Neural progenitor cell (in vitro differentiated cells): ENCODE measurements around the gene FAM20C. TPM values are rescaled to one million over a fixed set of nuclear protein-coding genes. Genes with fewer than 3 reads are reported as not detected.

Experiments
- DNase-seq: peaks from one replicate; pipeline ENCODE4 v3.0.0-alpha.2; 2016; ENCODE audit warnings: low spot score
- H2AFZ ChIP-seq: fragments of 200-600 bp; sonication (generic); replicated peaks from 2 replicates; pipeline ENCODE4 v1.6.1; 2016; ENCODE audit warnings: antibody characterized with exemption
- H3F3A ChIP-seq: fragments of 200-600 bp; sonication (generic); 2 replicates; pipeline ENCODE4 v1.6.1; 2016; ENCODE audit warnings: antibody characterized with exemption, low read depth
- H3K27ac ChIP-seq: fragments of 200-600 bp; sonication (generic); 2 replicates; pipeline ENCODE4 v1.5.1; 2016; ENCODE audit warnings: mild to moderate bottlenecking
- H3K27me3 ChIP-seq: fragments of 200-600 bp; sonication (generic); 2 replicates; pipeline ENCODE4 v1.6.1; 2016; ENCODE audit warnings: mild to moderate bottlenecking, moderate library complexity
- H3K36me3 ChIP-seq: fragments of 200-600 bp; sonication (generic); 2 replicates; pipeline ENCODE4 v1.5.1; 2016
- H3K4me1 ChIP-seq: fragments of 200-600 bp; sonication (generic); 2 replicates; pipeline ENCODE4 v1.6.1; 2016; ENCODE audit warnings: mixed run types
- H3K4me2 ChIP-seq: fragments of 200-600 bp; sonication (generic); 2 replicates; pipeline ENCODE4 v1.6.1; 2016
- H3K4me3 ChIP-seq: fragments of 200-600 bp; sonication (generic); 2 replicates; pipeline ENCODE4 v1.5.1; 2016
- H3K79me2 ChIP-seq: fragments of 200-600 bp; sonication (generic); 2 replicates; pipeline ENCODE4 v1.6.1; 2016; ENCODE audit warnings: low read depth
- H3K9ac ChIP-seq: fragments of 200-600 bp; sonication (generic); 2 replicates; pipeline ENCODE4 v1.6.1; 2016
- H3K9me3 ChIP-seq: fragments of 200-600 bp; sonication (generic); 2 replicates; pipeline ENCODE4 v1.5.1; 2016; ENCODE audit warnings: low read depth
- H4K20me1 ChIP-seq: fragments of 200-600 bp; sonication (generic); 2 replicates; pipeline ENCODE4 v1.6.1; 2016; ENCODE audit warnings: low read depth
- H3K27ac Mint-ChIP-seq: 3 replicates; pipeline ENCODE4 v1.8.0; 2021; ENCODE audit warnings: mixed read lengths
- H3K27me3 Mint-ChIP-seq: 2 replicates; pipeline ENCODE4 v1.8.0; 2022; ENCODE audit warnings: low read depth, mild to moderate bottlenecking, inconsistent platforms, moderate library complexity, mixed read lengths; ENCODE audit not compliant: insufficient read depth
- H3K36me3 Mint-ChIP-seq: 3 replicates; pipeline ENCODE4 v1.8.0; 2021; ENCODE audit warnings: mixed read lengths
- H3K4me1 Mint-ChIP-seq: 3 replicates; pipeline ENCODE4 v1.8.0; 2021; ENCODE audit warnings: mixed read lengths
- H3K4me3 Mint-ChIP-seq: 3 replicates; pipeline ENCODE4 v1.8.0; 2021; ENCODE audit warnings: mild to moderate bottlenecking, moderate library complexity, mixed read lengths
- H3K9me3 Mint-ChIP-seq: 3 replicates; pipeline ENCODE4 v1.8.0; 2020; ENCODE audit warnings: mixed read lengths
- EZH2 ChIP-seq: fragments of 200-600 bp; sonication (generic); IDR thresholded peaks from 2 replicates; pipeline ENCODE4 v1.6.1; 2017; ENCODE audit warnings: antibody characterized with exemption, mild to moderate bottlenecking, moderate library complexity
- EZH2phosphoT487 ChIP-seq: fragments of 200-600 bp; sonication (generic); IDR thresholded peaks from 2 replicates; pipeline ENCODE4 v1.6.1; 2017; ENCODE audit warnings: antibody characterized with exemption
- total RNA-seq: library from RNA; depleted of rRNA; stranded (reverse); fragments of >200 nt; gene quantifications from 2 replicates; pipeline ENCODE4 v1.2.3, GENCODE V29; 2015; ENCODE audit warnings: low replicate concordance
- TF ChIP-seq, protein P1 (sequence below): fragments of 200-600 bp; sonication (generic); IDR thresholded peaks from 2 replicates; pipeline ENCODE4 v1.5.1; 2017; ENCODE audit warnings: antibody characterized with exemption, mild to moderate bottlenecking

Gene FAM20C
- total RNA-seq, 1 donor from 2014 or later = 3.8 TPM

DNA sequence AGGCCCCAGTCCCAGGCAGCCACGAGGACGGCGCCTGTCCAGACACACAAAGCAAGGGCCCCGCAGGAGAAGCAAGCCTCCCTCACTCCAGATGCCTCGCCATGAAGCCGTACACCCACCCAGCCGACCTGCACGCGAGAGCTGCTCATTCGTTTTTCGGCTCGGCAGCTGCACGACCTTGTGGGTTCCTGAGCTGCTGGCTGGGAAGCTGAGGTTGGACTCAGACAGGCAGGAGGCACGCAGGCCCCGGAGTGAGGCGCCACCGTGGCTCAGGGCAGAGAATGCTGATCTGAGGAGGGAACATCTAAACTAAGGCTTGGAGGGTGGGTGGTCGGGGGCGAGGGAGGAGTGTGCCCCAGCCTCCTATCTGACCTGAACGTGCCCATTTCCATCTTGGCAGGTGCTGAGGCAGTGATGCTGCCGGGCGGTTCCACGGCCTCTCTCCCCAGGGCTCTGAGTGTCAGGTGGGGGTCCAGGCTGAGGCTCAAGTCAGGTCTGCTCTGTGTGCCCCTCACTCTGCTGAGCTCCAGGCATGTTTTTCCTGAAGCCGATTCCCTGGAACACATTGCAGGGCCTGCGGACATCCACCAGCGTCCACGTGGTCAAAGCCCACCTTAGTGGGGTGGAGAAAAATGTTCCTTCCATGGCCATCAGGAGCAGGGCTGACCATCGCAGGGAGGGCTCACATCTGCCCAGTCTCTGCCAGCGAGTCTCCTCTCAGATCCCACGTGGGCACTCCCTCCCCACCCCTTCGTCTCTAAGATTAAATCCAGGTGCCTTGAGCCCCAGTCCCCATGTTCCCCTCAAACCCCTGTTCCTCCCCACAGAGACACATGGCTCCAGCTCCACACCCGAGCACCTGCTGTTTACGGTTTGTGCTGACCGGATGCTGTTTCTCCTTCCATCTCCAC is 28.1 kb upstream of the FAM20C start:
- Mint-ChIP-seq H3K4me1 (peaks cover 16% of the 10 kb centered on the region), H3K36me3 (no peaks in the 10 kb centered on the region), H3K27ac (no peak overlapping the region), H3K27me3 (peaks cover 5% of the 10 kb centered on the region), H3K9me3 (no peaks in the 10 kb centered on the region), H3K4me3 (no peak overlapping the region)
- no peaks in the 10 kb centered on the region for H3K27me3 ChIP-seq
- no peak overlapping the region for H3K9ac ChIP-seq
- no peak overlapping the region for H2AFZ ChIP-seq
- no peaks in the 10 kb centered on the region for H4K20me1 ChIP-seq
- no peak overlapping the region for H3K27ac ChIP-seq
- H3K4me1 ChIP-seq = no peaks in the 10 kb centered on the region
- no peak overlapping the region for H3K4me2 ChIP-seq
- H3K9me3 ChIP-seq = no peaks in the 10 kb centered on the region
- H3F3A ChIP-seq = no peaks in the 10 kb centered on the region
- H3K4me3 ChIP-seq = no peak overlapping the region
- no peaks in the 10 kb centered on the region for H3K79me2 ChIP-seq
- TF ChIP-seq EZH2 (no peak), EZH2phosphoT487 (no peak)
- TF ChIP-seq, protein P1, sequence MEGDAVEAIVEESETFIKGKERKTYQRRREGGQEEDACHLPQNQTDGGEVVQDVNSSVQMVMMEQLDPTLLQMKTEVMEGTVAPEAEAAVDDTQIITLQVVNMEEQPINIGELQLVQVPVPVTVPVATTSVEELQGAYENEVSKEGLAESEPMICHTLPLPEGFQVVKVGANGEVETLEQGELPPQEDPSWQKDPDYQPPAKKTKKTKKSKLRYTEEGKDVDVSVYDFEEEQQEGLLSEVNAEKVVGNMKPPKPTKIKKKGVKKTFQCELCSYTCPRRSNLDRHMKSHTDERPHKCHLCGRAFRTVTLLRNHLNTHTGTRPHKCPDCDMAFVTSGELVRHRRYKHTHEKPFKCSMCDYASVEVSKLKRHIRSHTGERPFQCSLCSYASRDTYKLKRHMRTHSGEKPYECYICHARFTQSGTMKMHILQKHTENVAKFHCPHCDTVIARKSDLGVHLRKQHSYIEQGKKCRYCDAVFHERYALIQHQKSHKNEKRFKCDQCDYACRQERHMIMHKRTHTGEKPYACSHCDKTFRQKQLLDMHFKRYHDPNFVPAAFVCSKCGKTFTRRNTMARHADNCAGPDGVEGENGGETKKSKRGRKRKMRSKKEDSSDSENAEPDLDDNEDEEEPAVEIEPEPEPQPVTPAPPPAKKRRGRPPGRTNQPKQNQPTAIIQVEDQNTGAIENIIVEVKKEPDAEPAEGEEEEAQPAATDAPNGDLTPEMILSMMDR = no peak
- no peak for DNase-seq
- no peaks in the 10 kb centered on the region for H3K36me3 ChIP-seq

DNA sequence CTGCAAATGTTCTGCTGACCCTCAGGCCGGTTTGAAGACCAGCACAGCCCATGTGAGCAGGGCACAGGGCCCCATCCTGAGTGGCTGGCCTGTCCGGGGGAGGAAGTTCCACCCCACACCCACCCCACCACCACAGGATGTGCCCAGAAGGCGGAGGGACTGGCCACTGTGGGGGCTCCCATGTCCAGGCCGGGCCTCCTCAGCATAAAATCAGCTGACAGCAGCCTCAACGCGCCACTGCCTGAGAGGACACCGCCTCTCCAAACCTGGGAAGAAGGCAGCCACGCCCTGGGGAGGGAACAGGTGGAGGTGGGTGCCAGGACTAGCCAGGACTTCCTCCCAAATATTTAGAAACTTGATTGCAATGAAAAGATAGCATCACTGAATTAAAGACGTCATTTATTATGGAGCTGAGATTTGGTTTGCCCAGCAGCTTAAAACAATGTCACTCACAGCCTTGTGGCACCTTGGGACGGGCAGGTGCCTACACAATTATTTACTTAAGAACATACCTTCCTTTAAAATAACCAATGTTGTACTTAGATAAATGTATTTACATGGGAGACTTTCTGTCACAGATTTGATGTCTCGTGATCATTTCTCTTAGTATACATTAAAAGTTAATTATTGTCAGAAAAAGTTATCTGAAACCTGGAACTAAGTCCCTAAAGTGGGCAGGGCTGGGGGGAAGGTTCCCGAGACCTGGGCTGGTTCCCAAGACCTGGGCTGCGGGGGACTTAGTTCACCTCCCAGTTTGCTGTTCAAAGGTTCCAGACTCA is 27.3 kb upstream of the FAM20C start:
- Histone ChIP-seq H3K27ac (no peak overlapping the region), H4K20me1 (no peaks in the 10 kb centered on the region), H3K4me3 (no peak overlapping the region), H3K36me3 (no peaks in the 10 kb centered on the region), H3F3A (no peaks in the 10 kb centered on the region), H3K9me3 (no peaks in the 10 kb centered on the region), H3K27me3 (no peaks in the 10 kb centered on the region), H3K4me1 (no peaks in the 10 kb centered on the region), H2AFZ (no peak overlapping the region), H3K9ac (no peak overlapping the region), H3K79me2 (no peaks in the 10 kb centered on the region), H3K4me2 (no peak overlapping the region)
- Mint-ChIP-seq H3K4me1 (peaks cover 17% of the 10 kb centered on the region), H3K27ac (no peak overlapping the region), H3K36me3 (no peaks in the 10 kb centered on the region), H3K4me3 (no peak overlapping the region), H3K9me3 (peaks cover 6% of the 10 kb centered on the region), H3K27me3 (peaks cover 4% of the 10 kb centered on the region)
- TF ChIP-seq EZH2phosphoT487 (no peak), EZH2 (no peak)
- TF ChIP-seq, protein P1 = no peak
- no peak for DNase-seq

DNA sequence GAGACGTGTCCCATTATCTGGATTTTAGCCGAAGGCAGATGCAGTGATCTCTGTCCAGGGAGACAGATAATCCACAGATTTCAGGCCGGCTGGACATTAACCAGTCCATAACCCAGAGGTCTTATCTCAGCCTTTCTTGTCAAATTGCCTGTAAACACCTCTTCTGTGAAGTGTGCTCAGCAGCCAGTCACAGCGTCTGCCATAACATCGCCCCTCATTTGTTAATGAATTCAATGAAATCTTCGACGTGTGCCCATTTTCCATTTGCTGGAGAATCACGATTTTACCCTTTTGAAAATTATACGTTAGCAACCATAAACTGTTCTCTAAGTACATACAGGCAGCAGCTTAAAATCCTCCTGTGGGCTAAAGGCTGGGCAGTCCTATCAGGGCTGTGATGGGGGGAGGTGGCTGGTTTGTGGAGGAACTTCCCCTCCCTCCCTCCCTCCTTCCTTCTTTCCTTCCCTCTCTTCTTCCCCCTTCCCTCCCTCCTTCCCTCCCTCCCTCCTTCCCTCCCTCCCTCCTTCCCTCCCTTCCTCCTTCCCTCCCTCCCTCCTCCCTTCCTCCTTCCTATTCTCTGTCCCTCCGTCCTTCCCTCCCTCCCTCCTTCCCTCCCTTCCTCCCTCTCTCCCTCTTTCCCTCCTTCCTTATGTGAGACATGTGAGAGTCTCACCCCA is 26.6 kb upstream of the FAM20C start:
- Histone ChIP-seq H3K9me3 (no peaks in the 10 kb centered on the region), H3K4me2 (no peak overlapping the region), H3K36me3 (no peaks in the 10 kb centered on the region), H3K27me3 (no peaks in the 10 kb centered on the region), H3K27ac (no peak overlapping the region), H3K79me2 (no peaks in the 10 kb centered on the region), H3K4me3 (no peak overlapping the region), H3K4me1 (no peaks in the 10 kb centered on the region), H3F3A (no peaks in the 10 kb centered on the region), H4K20me1 (no peaks in the 10 kb centered on the region), H3K9ac (no peak overlapping the region), H2AFZ (no peak overlapping the region)
- H3K4me3 Mint-ChIP-seq = no peak overlapping the region
- no peak for DNase-seq
- TF ChIP-seq, protein P1 = no peak
- TF ChIP-seq EZH2 = no peak
- TF ChIP-seq EZH2phosphoT487 = no peak
- no peak overlapping the region for H3K27ac Mint-ChIP-seq
- H3K4me1 Mint-ChIP-seq = peaks cover 17% of the 10 kb centered on the region
- H3K36me3 Mint-ChIP-seq = no peaks in the 10 kb centered on the region
- H3K27me3 Mint-ChIP-seq = peaks cover 4% of the 10 kb centered on the region
- H3K9me3 Mint-ChIP-seq = peaks cover 9% of the 10 kb centered on the region
